HuH-7 (cell line): ENCODE measurements around the gene CLIP1.
"Not testable (repeated sequence)": the region's sequence is repeated elsewhere in the genome, so short reads cannot be mapped to it uniquely, and the experiment has no call there.

ENCODE experiments used
- DNase-seq: peaks from one replicate; pipeline ENCODE4 v3.0.0; 2011; ENCODE audit warnings: low spot score

CLIP1 gene

DNA sequence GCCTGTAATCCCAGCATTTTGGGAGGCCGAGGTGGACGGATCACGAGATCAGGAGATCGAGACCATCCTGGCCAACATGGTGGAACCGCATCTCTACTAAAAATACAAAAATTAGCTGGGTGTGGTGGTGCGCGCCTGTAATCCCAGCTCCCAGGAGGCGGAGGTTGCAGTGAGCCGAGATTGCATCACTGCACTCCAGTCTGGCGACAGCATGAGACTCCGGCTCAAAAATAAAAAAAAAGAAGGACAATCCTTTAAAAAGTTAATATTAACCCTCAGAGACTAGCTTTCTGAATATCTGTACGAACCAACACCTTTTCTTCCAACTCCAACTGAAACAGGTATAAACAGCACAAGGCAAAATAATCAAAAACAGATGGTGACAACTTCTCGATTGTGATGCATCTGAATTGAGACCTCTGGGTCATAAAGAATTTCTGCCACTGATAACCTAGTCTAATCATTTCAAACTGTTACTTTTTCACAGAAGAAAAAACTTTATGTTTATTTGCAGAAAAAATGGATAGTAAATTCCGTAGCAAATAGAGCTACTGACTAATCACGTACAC lies 27.8 kb downstream of the CLIP1 start:
- DNase-seq, result no peak

DNA sequence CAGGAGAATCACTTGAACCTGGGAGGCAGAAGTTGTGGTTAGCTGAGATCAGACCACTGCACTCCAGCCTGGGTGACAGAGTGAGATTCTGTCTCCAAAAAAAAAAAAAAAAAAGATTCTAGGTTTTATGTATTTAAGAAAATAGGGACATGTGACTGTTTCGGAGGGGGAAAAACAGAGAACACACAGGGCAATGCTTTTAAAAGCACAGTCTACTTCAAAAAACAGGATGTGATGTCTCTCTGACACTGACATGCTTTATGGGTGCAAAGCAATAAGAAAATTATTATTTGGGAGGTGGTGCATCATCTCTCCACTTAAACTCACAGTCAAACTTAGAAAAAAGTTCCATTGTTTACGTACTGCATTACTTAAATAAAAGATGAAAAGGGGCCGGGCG lies 28.7 kb downstream of the CLIP1 start:
- no peak for DNase-seq

DNA sequence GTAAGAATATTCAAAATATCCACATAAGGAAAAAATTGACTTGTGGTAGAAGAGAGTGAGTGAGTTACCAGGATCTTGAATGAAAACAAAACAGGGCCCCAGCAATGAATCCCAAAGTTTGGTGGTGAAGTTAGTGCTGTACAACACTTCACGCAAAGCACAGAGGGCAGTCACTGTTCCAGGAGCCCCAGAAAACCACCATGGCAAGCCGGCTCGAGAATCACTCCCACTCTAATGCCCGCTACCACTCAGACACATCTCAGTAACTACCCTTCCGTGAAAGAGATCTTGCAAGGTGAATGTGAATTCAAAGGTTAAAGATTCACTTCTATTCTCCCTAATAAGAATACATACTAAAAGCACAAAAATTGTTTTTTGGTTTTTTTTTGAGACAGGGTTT lies 30.1 kb downstream of the CLIP1 start:
- no peak for DNase-seq

DNA sequence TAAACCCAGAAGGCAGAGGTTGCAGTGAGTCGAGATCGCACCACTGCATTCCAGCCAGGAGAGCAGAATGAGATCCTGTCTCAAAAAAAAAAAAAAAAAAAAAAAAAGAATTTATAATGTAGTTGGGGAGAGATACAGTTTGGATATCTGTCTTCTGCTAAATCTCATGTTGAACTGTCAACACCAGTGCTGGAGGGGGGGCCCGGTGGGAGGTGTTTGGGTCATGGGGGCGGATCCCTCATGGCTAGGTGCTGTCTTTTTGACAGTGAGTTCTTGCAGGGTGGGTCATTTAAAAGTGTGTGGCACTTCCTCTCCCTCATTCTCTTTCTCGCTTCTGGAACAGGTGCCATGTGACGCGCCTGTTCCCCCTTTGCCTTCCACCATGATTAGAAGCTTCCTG lies 32.8 kb downstream of the CLIP1 start:
- DNase-seq, result no peak

DNA sequence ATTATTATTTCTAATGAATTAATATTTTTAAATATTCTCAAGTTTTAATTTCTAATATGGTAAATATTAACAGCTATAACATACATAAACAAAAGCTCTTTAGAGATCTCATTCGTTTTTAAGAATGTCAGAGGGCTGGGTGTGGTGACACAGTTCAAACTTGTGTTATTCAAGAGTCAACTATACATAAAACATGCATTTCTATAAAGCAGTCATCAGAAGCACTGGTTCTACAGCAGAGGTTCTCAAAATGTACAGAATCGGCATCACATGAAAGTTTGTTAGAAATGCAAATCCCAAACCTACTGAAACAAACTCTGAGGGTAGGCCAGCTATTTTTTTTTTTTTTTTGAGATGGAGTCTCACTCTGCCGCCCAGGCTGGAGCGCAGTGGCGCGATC lies 34.6 kb downstream of the CLIP1 start:
- no peak for DNase-seq

DNA sequence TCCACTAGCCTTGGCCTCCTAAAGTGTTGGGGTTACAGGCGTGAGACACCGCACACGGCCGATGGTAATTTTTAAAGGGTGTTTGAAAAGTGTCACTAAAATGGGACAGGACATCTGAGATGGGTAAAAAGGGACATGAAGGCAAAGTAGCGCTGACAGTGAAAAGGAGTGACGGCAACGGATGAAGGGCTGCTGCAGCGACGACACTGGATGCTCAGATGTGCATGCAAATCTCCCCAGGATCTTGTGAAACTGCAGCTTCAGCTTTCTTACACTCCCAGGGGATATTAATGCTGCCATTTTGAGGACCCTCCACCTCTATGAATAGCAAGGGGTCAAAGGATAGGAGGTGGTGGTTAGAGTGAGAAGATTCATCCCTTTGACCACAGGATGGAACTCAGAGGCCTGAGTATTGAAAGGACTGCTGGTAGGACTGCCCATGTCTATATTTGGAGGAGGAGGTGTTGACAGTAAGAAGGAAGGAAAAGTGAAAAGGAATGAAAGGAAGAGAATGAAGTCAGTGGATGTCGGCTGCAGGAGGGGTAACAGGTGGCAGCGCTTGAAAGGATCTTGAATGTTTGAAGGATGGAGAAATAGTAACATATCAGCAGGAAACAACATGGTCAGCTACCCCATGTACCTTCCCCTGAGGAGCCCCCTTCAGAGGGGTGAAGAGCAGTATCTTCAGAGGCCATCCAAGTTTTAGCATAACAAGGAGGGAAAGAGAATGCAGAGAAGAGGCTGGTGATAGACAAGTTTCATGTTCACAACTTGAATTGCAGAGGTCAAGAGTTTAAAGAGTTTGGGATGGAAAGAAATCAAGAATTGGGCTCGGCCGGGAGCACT lies 37.1 kb downstream of the CLIP1 start:
- no peak for DNase-seq

DNA sequence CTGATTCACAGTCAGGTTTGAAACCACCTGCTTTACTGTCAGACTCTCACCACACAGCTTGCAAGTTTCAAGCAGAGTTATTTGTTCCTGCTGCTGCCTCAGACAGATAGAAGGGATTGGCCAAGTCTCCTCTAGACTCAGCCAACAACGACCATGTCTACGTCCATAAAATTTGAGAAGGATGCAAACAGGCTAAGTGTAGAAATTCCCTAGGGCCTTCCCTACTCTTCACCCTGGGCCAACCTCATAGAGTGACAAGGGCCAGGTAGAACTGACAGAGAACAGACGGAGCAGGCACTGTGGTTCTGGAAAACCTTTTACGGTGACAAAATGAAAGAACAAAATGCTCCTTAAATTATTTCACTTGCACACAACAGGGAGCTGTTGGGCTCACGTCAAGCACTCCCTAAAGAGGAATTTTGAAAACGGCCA lies 39.5 kb downstream of the CLIP1 start:
- no peak for DNase-seq

DNA sequence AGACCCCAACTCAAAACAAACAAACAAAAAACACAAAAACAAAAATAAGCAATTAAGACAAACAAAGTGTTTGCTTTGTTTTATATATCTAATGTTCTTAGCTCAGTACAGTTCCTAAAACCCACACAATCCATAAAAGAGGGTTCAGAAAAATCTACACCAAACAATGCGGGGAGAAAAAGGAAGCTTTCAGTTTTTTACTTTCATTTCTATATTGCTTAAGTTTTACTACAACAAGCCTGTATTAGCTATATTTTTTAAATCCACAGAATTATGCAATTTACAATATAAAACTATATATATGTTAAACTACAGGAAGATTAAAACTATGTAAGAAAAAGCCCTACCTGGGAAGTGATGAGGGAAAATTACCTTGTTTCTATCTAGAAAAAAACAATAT lies 41.4 kb downstream of the CLIP1 start:
- DNase-seq, result no peak

DNA sequence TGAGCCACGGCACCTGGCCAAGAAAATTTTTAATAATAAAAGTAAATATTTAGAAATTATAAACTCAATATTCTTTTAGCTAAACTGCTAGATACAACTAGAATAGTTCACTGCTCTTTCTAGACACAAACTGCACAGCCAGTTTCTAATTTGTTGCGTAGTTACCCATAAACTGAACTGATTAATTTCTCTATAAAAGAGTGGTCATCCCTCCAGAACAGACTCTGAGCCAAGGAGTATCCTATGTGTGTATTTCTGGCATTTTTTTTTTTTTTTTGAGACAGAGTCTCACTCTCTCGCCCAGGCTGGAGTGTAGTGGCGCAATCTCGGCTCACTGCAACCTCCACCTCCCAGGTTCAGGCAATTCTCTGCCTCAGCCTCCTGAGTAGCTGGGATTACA lies 45.7 kb downstream of the CLIP1 start:
- not testable (repeated sequence) for DNase-seq

DNA sequence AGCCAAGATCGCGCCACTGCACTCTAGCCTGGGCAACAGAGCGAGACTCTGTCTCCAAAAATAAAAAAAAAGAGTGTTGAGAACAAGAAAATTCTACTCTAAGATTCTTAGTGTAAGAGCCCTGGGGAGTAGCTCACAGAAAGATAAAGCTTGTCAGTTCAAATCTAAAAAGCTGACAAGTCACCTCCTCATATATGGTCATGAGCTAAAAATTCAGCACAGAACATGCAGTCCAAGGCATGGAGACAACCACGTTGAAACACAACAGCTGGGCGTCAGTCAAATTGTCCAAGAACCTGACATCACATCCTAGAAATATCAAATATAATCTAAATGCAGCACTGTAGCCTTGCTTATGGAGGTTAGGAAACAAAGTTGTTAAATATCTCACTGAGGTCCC lies 47.8 kb downstream of the CLIP1 start:
- DNase-seq, result no peak

DNA sequence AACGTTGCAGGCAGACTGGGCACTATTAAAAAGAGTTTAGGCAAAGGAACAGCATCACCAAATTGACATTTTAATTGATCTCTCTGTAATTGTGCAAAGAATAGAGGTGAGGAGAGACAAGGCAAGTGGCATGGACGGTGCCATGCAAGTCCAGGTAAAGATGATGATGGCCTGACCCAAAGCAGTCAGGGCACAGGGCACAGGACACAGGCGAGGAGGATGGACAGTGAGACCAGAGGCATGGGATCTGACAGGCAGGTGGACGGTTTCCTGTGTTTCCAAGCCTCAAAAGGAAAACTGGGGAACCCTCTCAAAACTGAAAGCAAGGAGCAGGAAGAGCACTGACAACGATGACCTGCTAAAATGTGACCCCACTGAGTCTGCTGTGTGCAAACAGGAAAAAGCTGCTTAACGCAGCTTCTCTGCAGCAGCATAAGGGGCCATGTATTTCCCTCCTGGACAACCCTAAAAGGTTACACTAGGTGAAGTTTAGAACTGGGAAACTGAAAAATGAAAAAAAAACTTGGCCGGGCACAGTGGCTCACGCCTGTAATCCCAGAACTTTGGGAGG lies 50.9 kb downstream of the CLIP1 start:
- no peak for DNase-seq

DNA sequence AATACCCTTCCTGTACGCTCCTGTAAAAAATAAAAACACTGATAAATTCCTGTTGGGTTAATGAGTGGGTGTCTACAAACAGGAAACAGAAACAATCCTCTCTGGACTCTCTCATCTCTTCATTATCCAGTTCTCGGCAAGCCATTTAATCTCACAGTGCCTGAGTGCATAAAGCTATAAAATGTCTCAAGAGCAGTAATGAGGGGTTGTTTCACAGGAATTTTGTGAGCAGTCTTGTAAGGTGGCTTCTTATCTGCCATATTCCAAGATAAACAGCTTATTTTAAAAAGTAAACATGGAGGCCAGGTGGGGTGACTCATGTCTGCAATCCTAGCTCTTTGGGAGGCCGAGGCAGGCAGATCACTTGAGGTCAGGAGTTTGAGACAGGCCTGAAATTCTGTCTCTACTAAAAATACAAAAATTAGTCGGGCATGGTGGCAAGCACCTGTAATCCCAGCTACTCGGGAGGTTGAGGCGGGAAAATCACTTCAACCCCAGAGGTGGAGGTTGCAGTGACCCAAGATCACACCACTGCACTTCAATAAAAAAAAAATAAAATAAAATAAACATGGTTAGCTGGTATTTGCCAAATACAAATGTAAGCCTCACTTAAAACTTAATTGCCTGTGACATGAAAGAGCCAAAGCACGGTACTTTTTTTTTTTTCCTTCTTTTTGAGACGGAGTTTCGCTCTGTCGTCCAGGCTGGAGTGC lies 54.0 kb downstream of the CLIP1 start:
- DNase-seq, result peak; percentile 34

DNA sequence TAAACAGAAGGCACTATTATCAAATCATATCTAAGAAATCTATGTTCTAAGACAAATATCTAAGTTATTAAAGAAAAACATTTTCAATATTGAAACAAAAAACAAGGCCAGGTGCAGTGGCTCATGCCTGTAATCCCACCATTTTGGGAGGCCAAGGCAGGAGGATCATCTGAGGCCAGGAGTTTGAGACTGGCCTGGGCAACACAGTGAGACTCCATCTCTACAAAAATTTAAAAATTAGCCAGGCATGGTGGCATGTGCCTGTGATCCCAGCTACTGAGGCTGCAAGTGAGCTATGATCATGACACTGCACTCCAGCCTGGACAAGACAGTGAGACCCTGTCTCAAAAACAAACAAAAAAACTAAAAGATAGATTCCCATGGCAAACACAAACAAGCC lies 54.8 kb downstream of the CLIP1 start:
- not testable (repeated sequence) for DNase-seq

DNA sequence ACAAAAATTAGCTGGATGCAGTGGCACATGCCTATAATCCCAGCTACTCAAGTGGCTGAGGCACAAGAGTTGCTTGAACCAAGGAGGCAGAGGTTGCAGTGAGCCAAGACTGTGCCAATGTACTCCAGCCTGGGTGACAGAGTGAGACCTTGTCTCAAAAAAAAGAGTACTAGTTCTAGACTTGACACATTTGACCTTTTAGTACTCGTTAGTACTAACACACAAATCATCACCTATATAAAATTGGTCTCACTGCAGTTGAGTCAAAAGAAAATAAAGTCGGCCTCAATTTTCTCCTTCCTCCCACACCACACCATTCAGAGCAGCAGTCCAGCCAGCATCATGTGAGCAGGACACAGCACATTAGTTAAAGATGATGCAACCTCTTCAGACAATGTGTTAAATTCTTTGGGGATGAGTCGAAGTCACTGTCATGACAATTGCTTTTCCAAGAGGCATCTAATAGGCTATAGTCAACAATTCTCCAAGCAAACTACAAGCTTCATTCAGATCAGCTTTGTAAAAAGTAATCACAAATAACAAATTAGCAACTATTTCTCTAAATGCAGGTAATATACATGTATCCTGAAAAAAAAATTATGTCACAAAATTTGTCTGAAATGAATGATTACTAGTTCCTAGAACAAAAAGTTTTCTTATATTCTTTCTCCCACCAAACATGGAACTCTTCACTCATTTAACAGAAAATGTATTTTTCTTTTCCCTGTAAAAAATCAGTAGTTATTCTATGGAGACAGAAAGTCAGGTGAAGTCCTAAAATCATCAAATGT lies 55.6 kb downstream of the CLIP1 start:
- DNase-seq, result no peak

DNA sequence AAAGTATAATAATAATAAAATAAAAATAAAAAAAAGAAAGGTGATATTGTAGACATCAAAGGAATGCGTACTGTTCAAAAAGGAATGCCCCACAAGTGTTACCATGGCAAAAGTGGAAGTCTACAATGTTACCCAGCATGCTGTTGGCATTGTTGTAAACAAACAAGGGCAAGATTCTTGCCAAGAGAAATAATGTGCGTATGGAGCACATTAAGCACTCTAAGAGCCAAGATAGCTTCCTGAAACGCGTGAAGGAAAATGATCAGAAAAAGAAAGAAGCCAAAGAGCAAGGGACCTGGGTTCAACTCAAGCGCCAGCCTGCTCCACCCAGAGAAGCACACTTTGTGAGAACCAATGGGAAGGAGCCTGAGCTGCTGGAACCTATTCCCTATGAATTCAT lies 57.2 kb downstream of the CLIP1 start:
- DNase-seq, result not testable (repeated sequence)

DNA sequence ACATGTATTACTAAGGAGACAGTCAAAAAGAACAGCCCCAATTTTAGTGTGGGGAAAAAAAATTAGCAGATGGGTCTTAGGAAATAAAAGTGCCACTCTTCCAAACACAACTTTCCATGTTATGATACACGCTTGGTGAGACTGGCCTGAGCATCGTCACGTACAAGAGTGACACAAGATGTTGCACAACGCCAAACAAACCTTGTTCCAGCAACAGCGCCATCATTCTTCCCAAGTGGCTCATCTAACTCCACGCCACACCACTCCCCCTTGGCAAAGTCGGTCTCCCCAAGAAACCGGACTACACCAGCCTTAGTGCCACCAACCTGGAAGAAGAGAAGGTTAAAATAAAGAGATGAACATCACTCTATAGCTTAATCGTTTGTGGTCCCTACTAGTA lies 58.7 kb downstream of the CLIP1 start:
- DNase-seq, result no peak

DNA sequence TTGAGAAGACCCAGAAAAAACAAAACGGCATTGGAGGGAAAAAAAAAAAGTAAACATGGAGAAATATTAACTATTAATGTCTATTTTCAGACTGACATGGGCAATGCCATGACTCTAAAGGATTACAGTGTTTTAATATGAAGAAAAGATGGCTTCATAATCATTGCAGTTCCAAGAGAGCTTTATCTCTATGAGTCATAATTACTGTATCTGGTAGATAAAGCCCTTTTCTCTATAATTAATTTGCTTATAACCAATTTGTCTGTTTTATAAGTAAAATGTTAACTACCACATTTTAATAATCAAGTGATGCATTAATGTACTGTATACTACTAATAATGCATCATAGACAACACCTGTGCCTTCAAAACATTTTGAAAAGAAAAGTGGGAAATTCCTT lies 59.7 kb downstream of the CLIP1 start:
- no peak for DNase-seq

DNA sequence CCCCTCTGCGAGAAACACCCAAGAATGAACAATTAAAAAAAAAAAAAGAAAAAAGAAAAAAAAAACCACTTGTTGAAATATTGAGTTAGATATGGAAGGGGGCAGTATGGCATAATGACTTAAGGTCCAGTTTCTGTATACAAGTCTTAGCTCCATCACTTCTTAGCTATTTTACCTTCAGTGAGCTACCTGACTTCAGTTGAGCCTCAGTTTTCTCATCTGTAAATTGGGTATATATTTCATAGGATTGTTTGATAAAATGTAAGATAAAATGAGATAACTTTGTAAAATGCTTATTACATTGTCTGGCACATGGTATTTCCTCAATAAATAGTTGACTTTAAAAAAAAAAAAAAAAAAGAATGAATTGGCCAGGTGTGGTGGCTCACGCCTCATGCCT lies 64.1 kb downstream of the CLIP1 start:
- not testable (repeated sequence) for DNase-seq

DNA sequence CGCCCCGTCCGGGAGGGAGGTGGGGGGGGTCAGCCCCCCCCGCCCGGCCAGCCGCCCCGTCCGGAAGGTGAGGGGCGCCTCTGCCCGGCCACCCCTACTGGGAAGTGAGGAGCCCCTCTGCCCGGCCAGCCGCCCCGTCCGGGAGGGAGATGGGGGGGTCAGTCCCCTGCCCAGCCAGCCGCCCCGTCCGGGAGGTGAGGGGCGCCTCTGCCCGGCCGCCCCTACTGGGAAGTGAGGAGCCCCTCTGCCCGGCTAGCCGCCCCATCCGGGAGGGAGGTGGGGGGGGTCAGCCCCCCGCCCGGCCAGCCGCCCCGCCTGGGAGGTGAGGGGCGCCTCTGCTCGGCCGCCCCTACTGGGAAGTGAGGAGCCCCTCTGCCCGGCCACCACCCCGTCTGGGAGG lies 64.9 kb downstream of the CLIP1 start:
- DNase-seq, result not testable (repeated sequence)

DNA sequence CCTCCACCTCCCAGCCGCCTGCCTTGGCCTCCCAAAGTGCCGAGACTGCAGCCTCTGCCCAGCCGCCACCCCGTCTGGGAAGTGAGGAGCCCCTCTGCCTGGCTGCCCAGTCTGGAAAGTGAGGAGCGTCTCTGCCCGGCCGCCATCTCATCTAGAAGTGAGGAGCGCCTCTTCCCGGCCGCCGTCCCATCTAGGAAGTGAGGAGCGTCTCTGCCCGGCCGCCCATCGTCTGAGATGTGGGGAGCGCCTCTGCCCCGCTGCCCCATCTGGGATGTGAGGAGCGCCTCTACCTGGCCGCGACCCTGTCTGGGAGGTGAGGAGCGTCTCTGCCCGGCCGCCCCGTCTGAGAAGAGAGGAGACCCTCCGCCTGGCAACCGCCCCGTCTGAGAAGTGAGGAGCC lies 65.5 kb downstream of the CLIP1 start:
- DNase-seq, result not testable (repeated sequence)

DNA sequence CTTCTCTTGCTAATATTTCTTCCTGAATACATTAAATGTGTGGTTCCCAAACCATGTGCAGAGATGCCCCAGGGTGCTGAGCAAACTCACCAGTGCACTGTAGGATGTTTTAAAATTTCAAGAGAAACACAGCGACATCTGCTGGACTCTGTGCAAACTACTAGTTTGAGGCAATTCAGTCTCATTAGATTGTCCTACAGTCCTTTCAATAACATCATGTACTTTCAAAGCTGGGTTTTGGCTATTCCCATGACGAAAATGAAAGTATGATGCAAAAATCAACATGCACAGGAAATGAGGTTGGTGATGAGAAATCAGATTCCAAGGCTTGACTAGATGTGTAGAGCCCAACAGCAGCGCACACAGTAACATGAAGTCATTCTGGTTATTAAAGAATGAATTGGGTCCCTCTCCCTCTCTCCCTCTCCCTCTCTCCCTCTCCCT lies 66.3 kb downstream of the CLIP1 start:
- peak; percentile 34 for DNase-seq

DNA sequence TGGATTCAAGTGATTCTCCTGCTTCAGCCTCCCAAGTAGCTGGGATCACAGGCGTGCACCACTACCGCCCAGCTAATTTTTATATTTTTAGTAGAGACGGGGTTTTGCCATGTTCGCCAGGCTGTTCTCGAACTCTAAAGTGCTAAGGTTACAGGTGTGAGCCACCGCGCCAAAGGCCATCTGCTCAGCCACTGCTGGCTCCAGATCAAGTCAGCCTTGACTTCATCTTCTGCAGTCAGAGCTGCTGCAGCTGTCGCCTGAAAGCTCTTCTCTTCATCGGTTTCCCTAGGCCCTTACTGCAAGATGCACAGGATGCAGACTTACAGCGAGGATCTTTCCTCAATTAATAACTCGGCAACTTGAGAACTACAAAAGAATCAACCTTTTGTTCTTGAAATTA lies 66.8 kb downstream of the CLIP1 start:
- DNase-seq, result no peak
